K562 (cell line): Measurements from ENCODE around the gene AZGP1. TPM values are rescaled to one million over a fixed set of nuclear protein-coding genes. Genes with fewer than 3 reads are reported as not detected.

Source experiments
- ATAC-seq: fragments of 200-7000 bp; cut with Tn5 transposase; 3 replicates; pipeline ENCODE4 v1.9.1; 2020; ENCODE audit warnings: moderate library complexity
- BruUV-seq: library from RNA; stranded (reverse); fragments of 400-500 nt; replicated peaks from 2 replicates; lab custom pipeline; 2021; lab: Mats Ljungman, UMichigan
- CTCF ChIA-PET: fragments of 300-600 bp; formaldehyde crosslinking; extraction: SDS; loops from one replicate; lab custom pipeline; 2021; ENCODE audit warnings: low intra/inter-chr PET ratio; lab: Yijun Ruan, JAX
- POLR2A ChIA-PET: fragments of 300-600, 350-650 bp; sonication (Branson Sonifier 250); formaldehyde crosslinking; extraction: SDS; loops from one replicate; lab custom pipeline; 2021; ENCODE audit warnings: antibody characterized with exemption, inconsistent platforms; lab: Yijun Ruan, JAX
- DNase-seq, 4 experiments: peaks; one replicate each; pipeline versions ENCODE4 v3.0.0 to v3.0.0-alpha.2; 2011 to 2018; ENCODE audit warnings: low spot score in 3 of 4, mixed read lengths in 3 of 4; ENCODE audit errors: extremely low read depth in 1 of 4
- FAIRE-seq: peaks from 2 replicates; lab custom pipeline; 2011; peaks lifted over from hg19 to GRCh38; lab: Jason Lieb, UNC
- H2AFZ ChIP-seq: 2 replicates; pipeline ENCODE4 v1.6.0; 2011; ENCODE audit warnings: low read depth, low read length, control low read depth, inconsistent platforms
- H3K27ac ChIP-seq: fragments of 200-600 bp; 3 replicates; pipeline ENCODE4 v1.8.0; 2011; ENCODE audit warnings: low read depth, mild to moderate bottlenecking, control low read depth, inconsistent platforms, low read length, moderate library complexity, mixed read lengths; ENCODE audit errors: extremely low read depth
- H3K27me3 ChIP-seq, 2 experiments: fragments of 300-600 bp in 1 of 2; 2 replicates in 1 of 2; 3 replicates in 1 of 2; pipeline versions ENCODE4 v1.6.0 to v1.8.0; 2011; ENCODE audit warnings: inconsistent platforms in 2 of 2, low read length in 2 of 2, mild to moderate bottlenecking in 1 of 2, mixed read lengths in 1 of 2, moderate library complexity in 1 of 2; ENCODE audit not compliant: control insufficient read depth in 2 of 2, insufficient read depth in 2 of 2
- H3K36me3 ChIP-seq: fragments of 300-600 bp; 3 replicates; pipeline ENCODE4 v1.8.0; 2011; ENCODE audit warnings: mild to moderate bottlenecking, low read length, inconsistent platforms; ENCODE audit not compliant: control insufficient read depth, insufficient read depth
- H3K4me1 ChIP-seq, 2 experiments: fragments of 200-600 bp in 1 of 2; replicated peaks in 1 of 2; 2 replicates in 1 of 2; 3 replicates in 1 of 2; pipeline versions ENCODE4 v1.5.1 to v1.8.0; 2011; ENCODE audit warnings: inconsistent platforms in 2 of 2, low read length in 2 of 2, mild to moderate bottlenecking in 1 of 2, mixed read lengths in 1 of 2, moderate library complexity in 1 of 2; ENCODE audit not compliant: control insufficient read depth in 2 of 2, insufficient read depth in 2 of 2
- H3K4me2 ChIP-seq: 2 replicates; pipeline ENCODE4 v1.6.1; 2011; ENCODE audit warnings: low read length, control low read depth, inconsistent platforms, mixed read lengths; ENCODE audit not compliant: insufficient read depth
- H3K4me3 ChIP-seq: fragments of 200-600 bp; sonication (generic), shearing (Covaris generic); 2 replicates; pipeline ENCODE4 v1.5.1; 2016; ENCODE audit warnings: control low read depth, inconsistent platforms
- H3K79me2 ChIP-seq: fragments of 200-600 bp; 3 replicates; pipeline ENCODE4 v1.8.0; 2011; ENCODE audit warnings: low read length, inconsistent platforms; ENCODE audit not compliant: control insufficient read depth, insufficient read depth
- H3K9ac ChIP-seq, 2 experiments: 2 replicates each; pipeline versions ENCODE4 v1.6.0 to v1.6.1; 2011; ENCODE audit warnings: low read depth in 2 of 2, low read length in 2 of 2, control low read depth in 1 of 2, inconsistent platforms in 1 of 2, mild to moderate bottlenecking in 1 of 2, mixed read lengths in 1 of 2; ENCODE audit not compliant: insufficient read depth in 1 of 2
- H3K9me1 ChIP-seq: one replicate; pipeline ENCODE4 v1.6.0; 2011; ENCODE audit warnings: inconsistent platforms, mild to moderate bottlenecking, low read length, moderate library complexity; ENCODE audit not compliant: control insufficient read depth, insufficient read depth
- H3K9me3 ChIP-seq: replicated peaks from 2 replicates; pipeline ENCODE4 v1.5.1; 2011; ENCODE audit warnings: low read depth, low read length, inconsistent platforms; ENCODE audit not compliant: control insufficient read depth, insufficient read depth
- H4K20me1 ChIP-seq: replicated peaks from 2 replicates; pipeline ENCODE4 v1.6.1; 2011; ENCODE audit warnings: low read length, inconsistent platforms, mixed read lengths; ENCODE audit not compliant: control insufficient read depth, insufficient read depth
- CBX2 ChIP-seq: fragments of 200-600 bp; sonication (generic); IDR thresholded peaks from one replicate; pipeline ENCODE4 v1.6.1; 2012; ENCODE audit warnings: mild to moderate bottlenecking, low read length, inconsistent platforms; ENCODE audit not compliant: insufficient read depth, poor library complexity, severe bottlenecking
- CBX5 ChIP-seq: IDR thresholded peaks from 2 replicates; pipeline ENCODE4 v1.6.1; 2014; ENCODE audit warnings: low read depth, borderline replicate concordance
- EGR1 ChIP-seq: fragments of 450-650 bp; conservative IDR thresholded peaks from 2 replicates; pipeline ENCODE4 v1.6.1; 2017; ENCODE audit warnings: mild to moderate bottlenecking
- ELF2 ChIP-seq: fragments of 250-450 bp; sonication (Bioruptor Pico); IDR thresholded peaks from 2 replicates; pipeline ENCODE4 v1.5.0; 2021; ENCODE audit warnings: mild to moderate bottlenecking
- KAT2B ChIP-seq: IDR thresholded peaks from one replicate; pipeline ENCODE4 v1.6.1; 2012; ENCODE audit warnings: low read depth, mild to moderate bottlenecking, control low read depth, inconsistent platforms, low read length, moderate library complexity
- KLF1 ChIP-seq: fragments of 450-650 bp; IDR thresholded peaks from 2 replicates; pipeline ENCODE4 v1.6.1; 2016; ENCODE audit warnings: missing genetic modification characterization, missing compliant biosample characterization
- MCM3 ChIP-seq: fragments of 450-650 bp; IDR thresholded peaks from 2 replicates; pipeline ENCODE4 v1.6.1; 2016
- MCM5 ChIP-seq: fragments of 450-650 bp; IDR thresholded peaks from 2 replicates; pipeline ENCODE4 v1.6.1; 2016; ENCODE audit warnings: low read depth
- NFYB ChIP-seq: IDR thresholded peaks from 2 replicates; pipeline ENCODE4 v1.6.1; 2011; ENCODE audit warnings: mild to moderate bottlenecking, moderate library complexity; ENCODE audit not compliant: insufficient read length; ENCODE audit errors: extremely low read depth
- SMC3 ChIP-seq: conservative IDR thresholded peaks from 2 replicates; pipeline ENCODE4 v1.6.1; 2011; ENCODE audit warnings: low read depth, low read length, improper control_type of control experiment; ENCODE audit not compliant: insufficient read depth
- XRCC3 ChIP-seq: fragments of 450-650 bp; IDR thresholded peaks from 2 replicates; pipeline ENCODE4 v1.6.1; 2017; ENCODE audit warnings: mild to moderate bottlenecking, moderate library complexity
- ZBTB17 ChIP-seq: fragments of 450-650 bp; formaldehyde crosslinking; IDR thresholded peaks from 2 replicates; pipeline ENCODE4 v1.4.0; 2020; ENCODE audit warnings: mild to moderate bottlenecking
- ZKSCAN3 ChIP-seq: fragments of 250-450 bp; sonication (Bioruptor Pico); IDR thresholded peaks from 2 replicates; pipeline ENCODE4 v1.4.0; 2020
- ZNF184 ChIP-seq: sonication (generic); formaldehyde crosslinking; IDR thresholded peaks from 2 replicates; pipeline ENCODE4 v1.5.0; 2020; ENCODE audit warnings: missing genetic modification reagents
- ZNF318 ChIP-seq, 2 experiments: fragments of 450-650 bp; IDR thresholded peaks; 2 replicates each; pipeline ENCODE4 v1.6.1; 2016; ENCODE audit warnings: mild to moderate bottlenecking in 2 of 2, borderline replicate concordance in 1 of 2, low read depth in 1 of 2, moderate library complexity in 1 of 2
- ZNF764 ChIP-seq: fragments of 250-450 bp; sonication (Bioruptor Pico); IDR thresholded peaks from 2 replicates; pipeline ENCODE4 v1.4.0; 2020; ENCODE audit warnings: low read depth, mild to moderate bottlenecking, moderate library complexity
- WGBS: fragments of 100-300 bp; shearing (Covaris generic); methylation state at CpG from one replicate; pipeline ENCODE4 v1.1.6; 2016; ENCODE audit warnings: low coverage, mixed read lengths; ENCODE audit not compliant: insufficient coverage; ENCODE audit errors: missing lambda C conversion rate; 5-methylcytosine and 5-hydroxymethylcytosine counted together
- in situ Hi-C: fragments of 300-500 bp; cut with MboI; formaldehyde crosslinking; loops from 4 replicates; pipeline ENCODE4 v1.15.0; 2018; ENCODE audit warnings: inconsistent platforms, mixed read lengths
- intact Hi-C: fragments of 100-400 bp; cut with micrococcal nuclease; formaldehyde crosslinking; loops from 2 replicates; pipeline ENCODE4 v1.14.2; 2022
- polyA plus RNA-seq, 8 experiments: library from polyadenylated mRNA; depleted of rRNA in 4 of 8; stranded (reverse) in 5 of 8; unstranded in 3 of 8; fragments of >200 nt; fragmentation: Nextera tagmentation in 2 of 8; fragmentation: Illumina TruSeq in 1 of 8; extraction: Ambion mirVana in 2 of 8; extraction: Trizol in 1 of 8; gene quantifications; 2 replicates each; pipeline versions ENCODE4 v1.2.1 to v1.2.3, GENCODE V29; 2011 to 2014; ENCODE audit warnings: inconsistent platforms in 1 of 8, missing spikeins in 1 of 8
- total RNA-seq, 7 experiments: library from RNA; depleted of rRNA in 6 of 7; stranded (reverse); fragments of >200 nt in 6 of 7; fragmentation: Illumina TruSeq in 2 of 7; extraction: Trizol in 2 of 7; gene quantifications; 2 replicates each; pipeline versions ENCODE4 v1.2.1 to v1.2.3, GENCODE V29; 2011 to 2021; ENCODE audit warnings: low replicate concordance in 1 of 7

AZGP1 gene
- total and polyA plus RNA-seq, 9 of the 15 experiments (the other 6 are each of a cell fraction or from before 2014, with no cell fraction given) = 0.18 to 0.53 TPM; not detected in 7

DNA sequence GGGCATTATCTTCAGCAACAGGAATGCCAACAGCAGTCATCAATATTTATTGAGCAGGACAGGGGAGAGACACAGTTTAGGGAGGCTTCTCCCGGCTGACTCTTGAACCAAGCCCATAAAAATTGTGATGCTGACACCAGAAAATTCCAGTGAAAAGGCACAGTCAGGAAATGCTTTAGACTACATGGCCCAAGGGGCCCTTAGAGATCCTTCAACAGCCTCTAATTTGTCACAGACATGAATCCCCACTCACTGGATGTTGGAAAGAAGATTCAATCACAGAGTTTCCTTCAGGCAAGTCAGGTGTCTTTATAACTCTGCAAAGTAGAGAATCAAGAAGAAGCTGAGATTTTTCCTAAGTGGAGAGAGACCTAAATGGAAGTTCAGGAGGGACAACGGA is 47.6 kb downstream of the AZGP1 start:
- WGBS = 6% methylated on average over 2 of the region's 2 CpGs
- H3K9me3 ChIP-seq = no peaks in the 10 kb centered on the region
- POLR2A ChIA-PET = interaction anchor here (0.7 to 1.3 kb wide), 3 partner anchors 10 to 462 kb away, joined by 3 read pairs; no protein-coding TSS in a partner anchor
- no peak for TF ChIP-seq XRCC3
- TF ChIP-seq ZNF184 (CRISPR knock-in tag) = no peak
- TF ChIP-seq ZNF318 (IDR thresholded peaks at IDR 0.05; ENCODE audit: borderline replicate concordance in 1 of 2, low read depth in 1 of 2) = no peak
- no peak for TF ChIP-seq ZBTB17 (CRISPR knock-in tag)
- TF ChIP-seq KLF1 (tag) = no peak
- TF ChIP-seq EGR1 = no peak
- no peak for TF ChIP-seq SMC3
- TF ChIP-seq CBX5 = no peak
- TF ChIP-seq CBX2 = no peak
- TF ChIP-seq MCM5 = no peak
- TF ChIP-seq NFYB = no peak
- TF ChIP-seq KAT2B = no peak
- no peak for TF ChIP-seq ZKSCAN3 (CRISPR knock-in tag)
- no peak for TF ChIP-seq MCM3
- TF ChIP-seq ZNF764 = no peak
- TF ChIP-seq ELF2 (CRISPR knock-in tag) = no peak

More for the DNA sequence above, 47.6 kb downstream of the AZGP1 start:
- no peaks in the 10 kb centered on the region for H3K79me2 ChIP-seq
- H3K4me2 ChIP-seq = no peak overlapping the region
- H4K20me1 ChIP-seq = no peaks in the 10 kb centered on the region
- H3K4me1 ChIP-seq = peaks cover 4 to 10% of the 10 kb centered on the region in 2 experiments; a peak in 4 of 5 replicates
- in situ Hi-C loops = no loop called here
- H3K27ac ChIP-seq = no peak overlapping the region
- FAIRE-seq (no peak), DNase-seq (no peak), ATAC-seq (no peak)
- no peak overlapping the region for H2AFZ ChIP-seq
- no peaks in the 10 kb centered on the region for H3K9me1 ChIP-seq
- no peaks in the 10 kb centered on the region for H3K36me3 ChIP-seq
- H3K9ac ChIP-seq = no peak overlapping the region
- H3K27me3 ChIP-seq = peaks cover 6 to 22% of the 10 kb centered on the region in 2 experiments; a peak in 3 of 5 replicates
- intact Hi-C loops = no loop called here
- no TSS peak for BruUV-seq
- CTCF ChIA-PET = interaction anchor here (0.6 to 0.7 kb wide), 3 partner anchors 13 to 200 kb away, joined by 3 to 5 read pairs (median 4); no protein-coding TSS in a partner anchor
- H3K4me3 ChIP-seq = no peak overlapping the region
